GM12878 (cell line): ENCODE results near the gene PKHD1. TPM values are rescaled to one million over a fixed set of nuclear protein-coding genes. Genes with fewer than 3 reads are reported as not detected.

ENCODE experiments used
- ATAC-seq: fragments of 200-7000 bp; cut with Tn5 transposase; 3 replicates; pipeline ENCODE4 v1.9.1; 2020; ENCODE audit warnings: mild to moderate bottlenecking, moderate library complexity
- BruUV-seq: library from RNA; stranded (reverse); fragments of 400-500 nt; replicated peaks from 2 replicates; lab custom pipeline; 2021; lab: Mats Ljungman, UMichigan
- CTCF ChIA-PET: fragments of 300-600 bp; sonication (Branson Sonifier 250); formaldehyde crosslinking; extraction: SDS; loops from one replicate; lab custom pipeline; 2021; ENCODE audit warnings: inconsistent platforms; lab: Yijun Ruan, JAX
- POLR2A ChIA-PET: fragments of 350-600 bp; formaldehyde crosslinking; extraction: SDS; loops from one replicate; lab custom pipeline; 2021; ENCODE audit warnings: inconsistent platforms; lab: Charles Lee
- RAD21 ChIA-PET: fragments of 300-600 bp; sonication (Branson Sonifier 250); formaldehyde crosslinking; loops from one replicate; lab custom pipeline; 2023; ENCODE audit warnings: antibody characterized with exemption; ENCODE audit not compliant: unreplicated experiment; lab: Charles Lee
- SMC1A ChIA-PET: fragments of 300-600 bp; sonication (Branson Sonifier 250); formaldehyde crosslinking; loops from one replicate; lab custom pipeline; 2023; ENCODE audit not compliant: unreplicated experiment, uncharacterized antibody; lab: Charles Lee
- DNase-seq: peaks from one replicate; pipeline ENCODE4 v3.0.0-alpha.2; 2011; ENCODE audit warnings: low read depth, low spot score
- FAIRE-seq: peaks from 3 replicates; lab custom pipeline; 2011; peaks lifted over from hg19 to GRCh38; lab: Jason Lieb, UNC
- H2AFZ ChIP-seq: 2 replicates; pipeline ENCODE4 v1.6.0; 2011; ENCODE audit warnings: low read depth, low read length, control low read depth; ENCODE audit not compliant: control insufficient read depth
- H3K27ac ChIP-seq: 2 replicates; pipeline ENCODE4 v1.5.1; 2011; ENCODE audit warnings: control low read depth; ENCODE audit not compliant: control insufficient read depth, insufficient read depth
- H3K27me3 ChIP-seq, 2 experiments: replicated peaks in 1 of 2; 2 replicates each; pipeline versions ENCODE4 v1.6.0 to v1.6.1; 2011; ENCODE audit warnings: low read length in 1 of 2; ENCODE audit not compliant: control insufficient read depth in 2 of 2, insufficient read depth in 2 of 2
- H3K36me3 ChIP-seq, 2 experiments: 2 replicates each; pipeline ENCODE4 v1.5.1; 2011; ENCODE audit warnings: low read length in 1 of 2; ENCODE audit not compliant: control insufficient read depth in 2 of 2, insufficient read depth in 2 of 2
- H3K4me1 ChIP-seq: 2 replicates; pipeline ENCODE4 v1.6.1; 2011; ENCODE audit warnings: mild to moderate bottlenecking, low read length, moderate library complexity, mixed read lengths; ENCODE audit not compliant: control insufficient read depth, insufficient read depth
- H3K4me2 ChIP-seq: 2 replicates; pipeline ENCODE4 v1.6.0; 2011; ENCODE audit warnings: control low read depth; ENCODE audit not compliant: control insufficient read depth, insufficient read depth
- H3K4me3 ChIP-seq: fragments of 200-600 bp; sonication (generic); 2 replicates; pipeline ENCODE4 v1.5.1; 2016
- H3K79me2 ChIP-seq: 2 replicates; pipeline ENCODE4 v1.6.0; 2011; ENCODE audit warnings: low read length; ENCODE audit not compliant: control insufficient read depth, insufficient read depth
- H3K9ac ChIP-seq: 2 replicates; pipeline ENCODE4 v1.8.0; 2011; ENCODE audit warnings: low read length, control low read depth, mixed read lengths; ENCODE audit not compliant: control insufficient read depth, insufficient read depth
- H3K9me3 ChIP-seq: replicated peaks from 3 replicates; pipeline ENCODE4 v1.5.1; 2011; ENCODE audit warnings: mild to moderate bottlenecking, low read length; ENCODE audit not compliant: control insufficient read depth, insufficient read depth
- H4K20me1 ChIP-seq: 2 replicates; pipeline ENCODE4 v1.6.0; 2011; ENCODE audit not compliant: control insufficient read depth, insufficient read depth
- BCLAF1 ChIP-seq: fragments of 450-650 bp; IDR thresholded peaks from 2 replicates; pipeline ENCODE4 v1.6.1; 2017; ENCODE audit warnings: antibody characterized with exemption, mild to moderate bottlenecking, moderate library complexity
- BHLHE40 ChIP-seq, 2 experiments: fragments of 450-650 bp in 1 of 2; IDR thresholded peaks; 2 replicates each; pipeline ENCODE4 v1.6.1; 2011 to 2017; ENCODE audit warnings: low read depth in 2 of 2, borderline replicate concordance in 1 of 2, improper control_type of control experiment in 1 of 2, low read length in 1 of 2, mild to moderate bottlenecking in 1 of 2
- BRCA1 ChIP-seq: IDR thresholded peaks from 2 replicates; pipeline ENCODE4 v1.6.1; 2011; ENCODE audit warnings: low read depth, low read length, improper control_type of control experiment
- CREB1 ChIP-seq: IDR thresholded peaks from 2 replicates; pipeline ENCODE4 v1.6.1; 2012; ENCODE audit warnings: low read depth, mild to moderate bottlenecking, inconsistent platforms
- IRF3 ChIP-seq: fragments of 450-650 bp; IDR thresholded peaks from 2 replicates; pipeline ENCODE4 v1.6.1; 2014; ENCODE audit warnings: mild to moderate bottlenecking
- KDM1A ChIP-seq: fragments of 200-600 bp; sonication (generic); IDR thresholded peaks from 2 replicates; pipeline ENCODE4 v1.6.1; 2016; ENCODE audit warnings: borderline replicate concordance
- NFYB ChIP-seq: IDR thresholded peaks from 2 replicates; pipeline ENCODE4 v1.6.1; 2011; ENCODE audit warnings: low read depth, mild to moderate bottlenecking, low read length, improper control_type of control experiment, moderate library complexity; ENCODE audit not compliant: insufficient read depth
- NKRF ChIP-seq: fragments of 450-650 bp; conservative IDR thresholded peaks from 2 replicates; pipeline ENCODE4 v1.6.1; 2017; ENCODE audit warnings: mild to moderate bottlenecking, moderate library complexity
- PAX8 ChIP-seq: fragments of 450-650 bp; IDR thresholded peaks from 2 replicates; pipeline ENCODE4 v1.6.1; 2017; ENCODE audit warnings: mild to moderate bottlenecking, moderate library complexity
- POLR2AphosphoS5 ChIP-seq: IDR thresholded peaks from 2 replicates; pipeline ENCODE4 v1.6.1; 2011; ENCODE audit warnings: mild to moderate bottlenecking, low read length, inconsistent platforms
- RAD21 ChIP-seq: IDR thresholded peaks from 2 replicates; pipeline ENCODE4 v1.6.1; 2011; ENCODE audit warnings: mild to moderate bottlenecking, low read depth, low read length, moderate library complexity; ENCODE audit not compliant: insufficient read depth
- RAD51 ChIP-seq: fragments of 450-650 bp; IDR thresholded peaks from 2 replicates; pipeline ENCODE4 v1.6.1; 2016; ENCODE audit warnings: moderate library complexity, mild to moderate bottlenecking, inconsistent platforms
- ZBED1 ChIP-seq: IDR thresholded peaks from 2 replicates; pipeline ENCODE4 v1.6.1; 2016; ENCODE audit warnings: borderline replicate concordance
- ZNF207 ChIP-seq: fragments of 450-650 bp; IDR thresholded peaks from 2 replicates; pipeline ENCODE4 v1.6.1; 2014; ENCODE audit warnings: antibody characterized with exemption, mild to moderate bottlenecking, borderline replicate concordance
- WGBS: methylation state at CpG from one replicate; pipeline ENCODE4 v1.1.6; 2016; ENCODE audit warnings: low lambda C conversion rate; ENCODE audit not compliant: insufficient replicate concordance, insufficient coverage; ENCODE audit errors: missing lambda C conversion rate; 5-methylcytosine and 5-hydroxymethylcytosine counted together
- in situ Hi-C: fragments of 300-500 bp; cut with MboI; formaldehyde crosslinking; loops from 9 replicates; pipeline ENCODE4 v1.14.3; 2018; ENCODE audit warnings: mixed read lengths
- intact Hi-C: fragments of 100-400 bp; cut with micrococcal nuclease; formaldehyde crosslinking; loops from one replicate; pipeline ENCODE4 v1.14.2; 2022; ENCODE audit not compliant: unreplicated experiment
- polyA plus RNA-seq, 11 experiments: library from polyadenylated mRNA; depleted of rRNA in 4 of 11; unstranded in 6 of 11; stranded (reverse) in 5 of 11; fragments of >200 nt; fragmentation: Nextera tagmentation in 4 of 11; fragmentation: Illumina TruSeq in 1 of 11; extraction: Ambion mirVana in 4 of 11; extraction: Trizol in 1 of 11; gene quantifications; 1 replicate in 1 of 11; 2 replicates in 10 of 11; pipeline versions ENCODE4 v1.2.1 to v1.2.3, GENCODE V29; 2011 to 2016; ENCODE audit warnings: inconsistent platforms in 2 of 11, missing spikeins in 2 of 11, low read depth in 1 of 11
- total RNA-seq, 4 experiments: library from RNA; depleted of rRNA in 3 of 4; stranded (reverse); fragments of >200 nt in 3 of 4; fragmentation: Illumina TruSeq in 1 of 4; extraction: Trizol in 1 of 4; gene quantifications; 2 replicates each; pipeline versions ENCODE4 v1.2.1 to v1.2.3, GENCODE V29; 2013 to 2021
- TF ChIP-seq, protein P1 (sequence below): fragments of 450-650 bp; IDR thresholded peaks from 2 replicates; pipeline ENCODE4 v1.6.1; 2017; ENCODE audit warnings: mild to moderate bottlenecking

Gene PKHD1
- total and polyA plus RNA-seq, 10 of the 15 experiments (the other 5 are each of a cell fraction or from before 2014, with no cell fraction given), result under 0.01 to 0.90 (median 0.02) TPM; not detected in 1

DNA sequence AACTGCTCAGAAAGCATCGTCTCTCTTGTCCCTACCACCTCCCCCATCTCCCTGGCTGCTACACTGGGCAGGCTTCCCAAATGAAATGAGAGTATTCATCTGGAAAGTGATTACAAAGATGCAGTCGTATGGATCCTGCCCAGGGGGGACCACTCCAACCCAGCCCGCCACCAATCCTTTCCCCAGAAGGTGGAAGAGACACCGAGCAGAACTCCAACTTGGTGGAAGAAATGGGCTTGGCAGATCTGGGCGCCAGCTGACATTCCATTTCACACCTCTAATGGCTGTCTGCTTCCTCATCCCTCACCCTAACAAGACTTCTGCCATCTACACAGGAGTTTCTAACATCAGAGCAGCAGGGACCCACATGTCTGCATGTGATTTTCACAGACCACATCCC, 12.7 kb downstream of the PKHD1 start (continued):
- TF ChIP-seq NKRF (no peak), KDM1A (no peak), BCLAF1 (no peak), RAD21 (no peak), PAX8 (no peak), BRCA1 (no peak)

- ChIA-PET POLR2A (no interaction called here), RAD21 (no interaction called here), CTCF (interaction anchor here (1.9 kb wide), 1 partner anchor 11 kb away, joined by 5 read pairs; no protein-coding TSS in a partner anchor), SMC1A (no interaction called here)
- Histone ChIP-seq H3K4me1 (no peaks in the 10 kb centered on the region), H2AFZ (no peak overlapping the region), H3K27me3 (peaks cover 0 to 8% of the 10 kb centered on the region in 2 experiments; a peak in 1 of 4 replicates), H3K9me3 (no peaks in the 10 kb centered on the region), H4K20me1 (no peaks in the 10 kb centered on the region), H3K9ac (no peak overlapping the region), H3K4me2 (no peak overlapping the region), H3K36me3 (no peaks in the 10 kb centered on the region), H3K27ac (no peak overlapping the region), H3K4me3 (no peak overlapping the region), H3K79me2 (no peaks in the 10 kb centered on the region)
- intact Hi-C loops (no loop called here), in situ Hi-C loops (no loop called here)
- no TSS peak for BruUV-seq
- DNase-seq (no peak), FAIRE-seq (no peak), ATAC-seq (no peak)
- 0% methylated on average over 2 of the region's 2 CpGs for WGBS
- TF ChIP-seq, protein P1, sequence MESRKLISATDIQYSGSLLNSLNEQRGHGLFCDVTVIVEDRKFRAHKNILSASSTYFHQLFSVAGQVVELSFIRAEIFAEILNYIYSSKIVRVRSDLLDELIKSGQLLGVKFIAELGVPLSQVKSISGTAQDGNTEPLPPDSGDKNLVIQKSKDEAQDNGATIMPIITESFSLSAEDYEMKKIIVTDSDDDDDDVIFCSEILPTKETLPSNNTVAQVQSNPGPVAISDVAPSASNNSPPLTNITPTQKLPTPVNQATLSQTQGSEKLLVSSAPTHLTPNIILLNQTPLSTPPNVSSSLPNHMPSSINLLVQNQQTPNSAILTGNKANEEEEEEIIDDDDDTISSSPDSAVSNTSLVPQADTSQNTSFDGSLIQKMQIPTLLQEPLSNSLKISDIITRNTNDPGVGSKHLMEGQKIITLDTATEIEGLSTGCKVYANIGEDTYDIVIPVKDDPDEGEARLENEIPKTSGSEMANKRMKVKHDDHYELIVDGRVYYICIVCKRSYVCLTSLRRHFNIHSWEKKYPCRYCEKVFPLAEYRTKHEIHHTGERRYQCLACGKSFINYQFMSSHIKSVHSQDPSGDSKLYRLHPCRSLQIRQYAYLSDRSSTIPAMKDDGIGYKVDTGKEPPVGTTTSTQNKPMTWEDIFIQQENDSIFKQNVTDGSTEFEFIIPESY, result no peak
- TF ChIP-seq ZNF207, result no peak
- no peak for TF ChIP-seq POLR2AphosphoS5
- no peak for TF ChIP-seq NFYB
- no peak for TF ChIP-seq ZBED1
- no peak for TF ChIP-seq BHLHE40 (IDR thresholded peaks at IDR 0.05; ENCODE audit: borderline replicate concordance in 1 of 2, low read depth in 2 of 2, low read length in 1 of 2)
- no peak for TF ChIP-seq IRF3
- TF ChIP-seq RAD51, result no peak
- no peak for TF ChIP-seq CREB1
These were observed 13.3 kb downstream of the PKHD1 start for GRCh38 chr6:52074155-52074554.
